H9 (cell line): ENCODE data around the gene ERC2. TPM values are rescaled to one million over a fixed set of nuclear protein-coding genes. Genes with fewer than 3 reads are reported as not detected.

Source experiments
- DNase-seq: peaks from one replicate; pipeline ENCODE4 v3.0.0-alpha.2; 2017
- H2AFZ ChIP-seq: one replicate; pipeline ENCODE4 v1.6.1; 2013; ENCODE audit warnings: mild to moderate bottlenecking, low read length, control low read depth, moderate library complexity
- H2AK5ac ChIP-seq: 2 replicates; pipeline ENCODE4 v1.6.1; 2013; ENCODE audit warnings: low read length, control low read depth, mixed read lengths; ENCODE audit not compliant: insufficient read length
- H2BK120ac ChIP-seq: one replicate; pipeline ENCODE4 v1.6.1; 2013; ENCODE audit warnings: low read depth, mild to moderate bottlenecking, low read length, control low read depth, inconsistent platforms; ENCODE audit not compliant: poor library complexity, severe bottlenecking
- H2BK12ac ChIP-seq: 2 replicates; pipeline ENCODE4 v1.6.1; 2013; ENCODE audit warnings: low read length, control low read depth, mixed read lengths, low read depth; ENCODE audit not compliant: insufficient read length
- H2BK15ac ChIP-seq: 2 replicates; pipeline ENCODE4 v1.6.1; 2013; ENCODE audit warnings: low read depth, low read length, control low read depth
- H2BK20ac ChIP-seq: one replicate; pipeline ENCODE4 v1.6.1; 2013; ENCODE audit warnings: low read depth, mild to moderate bottlenecking, low read length, control low read depth, inconsistent platforms; ENCODE audit not compliant: poor library complexity, severe bottlenecking
- H2BK5ac ChIP-seq: 2 replicates; pipeline ENCODE4 v1.6.1; 2013; ENCODE audit warnings: low read length, control low read depth, mixed read lengths; ENCODE audit not compliant: insufficient read length
- H3K14ac ChIP-seq: 2 replicates; pipeline ENCODE4 v1.6.1; 2013; ENCODE audit warnings: low read length, control low read depth; ENCODE audit not compliant: insufficient read depth
- H3K18ac ChIP-seq: 2 replicates; pipeline ENCODE4 v1.6.1; 2013; ENCODE audit warnings: low read depth, mild to moderate bottlenecking, mixed read lengths, low read length, control low read depth; ENCODE audit not compliant: insufficient read length
- H3K23ac ChIP-seq: 2 replicates; pipeline ENCODE4 v1.6.1; 2013; ENCODE audit warnings: low read length, control low read depth, mixed read lengths, low read depth; ENCODE audit not compliant: insufficient read length
- H3K23me2 ChIP-seq: 2 replicates; pipeline ENCODE4 v1.6.1; 2013; ENCODE audit warnings: low read depth, mild to moderate bottlenecking, mixed read lengths, low read length, control low read depth; ENCODE audit not compliant: insufficient read length, poor library complexity, severe bottlenecking
- H3K27ac ChIP-seq: 2 replicates; pipeline ENCODE4 v1.5.1; 2013; ENCODE audit warnings: low read length, control low read depth, mixed read lengths, low read depth; ENCODE audit not compliant: insufficient read length
- H3K27me3 ChIP-seq: 2 replicates; pipeline ENCODE4 v1.6.1; 2013; ENCODE audit warnings: low read length, control low read depth, inconsistent platforms; ENCODE audit not compliant: insufficient read depth
- H3K4ac ChIP-seq: 2 replicates; pipeline ENCODE4 v1.6.1; 2013; ENCODE audit warnings: low read depth, mild to moderate bottlenecking, control low read depth, inconsistent platforms, low read length, moderate library complexity
- H3K4me1 ChIP-seq: 2 replicates; pipeline ENCODE4 v1.6.1; 2013; ENCODE audit warnings: low read length, control low read depth, inconsistent platforms; ENCODE audit not compliant: insufficient read depth
- H3K4me2 ChIP-seq: 2 replicates; pipeline ENCODE4 v1.6.1; 2013; ENCODE audit warnings: low read length, control low read depth, mixed read lengths; ENCODE audit not compliant: insufficient read length, insufficient read depth
- H3K56ac ChIP-seq: 2 replicates; pipeline ENCODE4 v1.6.1; 2013; ENCODE audit warnings: low read depth, mild to moderate bottlenecking, mixed read lengths, low read length, control low read depth; ENCODE audit not compliant: insufficient read length
- H3K79me1 ChIP-seq: 2 replicates; pipeline ENCODE4 v1.6.1; 2013; ENCODE audit warnings: low read depth, mild to moderate bottlenecking, moderate library complexity, low read length, control low read depth, inconsistent platforms; ENCODE audit not compliant: insufficient read depth, poor library complexity, severe bottlenecking
- H3K79me2 ChIP-seq: 2 replicates; pipeline ENCODE4 v1.6.1; 2013; ENCODE audit warnings: low read length, control low read depth, inconsistent platforms; ENCODE audit not compliant: insufficient read depth
- H3K9ac ChIP-seq: 2 replicates; pipeline ENCODE4 v1.6.1; 2013; ENCODE audit warnings: low read length, control low read depth, mixed read lengths; ENCODE audit not compliant: insufficient read length; ENCODE audit errors: extremely low read depth
- H3K9me3 ChIP-seq: one replicate; pipeline ENCODE4 v1.6.1; 2013; ENCODE audit warnings: low read depth, low read length, inconsistent platforms; ENCODE audit not compliant: control insufficient read depth
- H3T11ph ChIP-seq: one replicate; pipeline ENCODE4 v1.6.1; 2013; ENCODE audit warnings: mild to moderate bottlenecking, low read length, control low read depth, inconsistent platforms
- H4K20me1 ChIP-seq: one replicate; pipeline ENCODE4 v1.6.1; 2013; ENCODE audit not compliant: control insufficient read depth, insufficient read length, insufficient read depth
- H4K5ac ChIP-seq: 2 replicates; pipeline ENCODE4 v1.6.1; 2013; ENCODE audit warnings: low read depth, mild to moderate bottlenecking, mixed read lengths, low read length, control low read depth; ENCODE audit not compliant: insufficient read length
- H4K8ac ChIP-seq: replicated peaks from 2 replicates; pipeline ENCODE4 v1.6.1; 2013; ENCODE audit warnings: low read length, control low read depth, mixed read lengths, low read depth; ENCODE audit not compliant: insufficient read length
- H4K91ac ChIP-seq: 2 replicates; pipeline ENCODE4 v1.6.1; 2013; ENCODE audit warnings: low read depth, mild to moderate bottlenecking, moderate library complexity, mixed read lengths, low read length, control low read depth; ENCODE audit not compliant: insufficient read length
- H3K27ac Mint-ChIP-seq, 3 experiments: 2 replicates in 2 of 3; 3 replicates in 1 of 3; pipeline ENCODE4 v1.8.0; 2020 to 2021; ENCODE audit warnings: mixed read lengths in 3 of 3, mild to moderate bottlenecking in 1 of 3, moderate library complexity in 1 of 3
- H3K27me3 Mint-ChIP-seq: 2 replicates; pipeline ENCODE4 v1.8.0; 2021; ENCODE audit warnings: low read depth, mild to moderate bottlenecking, moderate library complexity, mixed read lengths
- H3K36me3 Mint-ChIP-seq, 3 experiments: 2 replicates in 2 of 3; 3 replicates in 1 of 3; pipeline ENCODE4 v1.8.0; 2020 to 2021; ENCODE audit warnings: low read depth in 3 of 3, mixed read lengths in 3 of 3; ENCODE audit not compliant: insufficient read depth in 1 of 3
- H3K4me1 Mint-ChIP-seq, 2 experiments: 2 replicates each; pipeline ENCODE4 v1.8.0; 2020; ENCODE audit warnings: mixed read lengths in 2 of 2
- H3K4me3 Mint-ChIP-seq, 2 experiments: 2 replicates in 1 of 2; 3 replicates in 1 of 2; pipeline ENCODE4 v1.8.0; 2020 to 2021; ENCODE audit warnings: mild to moderate bottlenecking in 2 of 2, mixed read lengths in 2 of 2, moderate library complexity in 1 of 2
- H3K9me3 Mint-ChIP-seq, 2 experiments: 2 replicates in 1 of 2; 3 replicates in 1 of 2; pipeline ENCODE4 v1.8.0; 2020; ENCODE audit warnings: mild to moderate bottlenecking in 2 of 2, mixed read lengths in 2 of 2, moderate library complexity in 1 of 2
- whole genome bisulfite sequencing: extraction: QIAGEN DNeasy Blood & Tissue Kit; methylation state at CpG from one replicate; pipeline ENCODE4 v1.1.7; 2013; ENCODE audit warnings: missing lambda C conversion rate, low lambda C conversion rate, mixed read lengths; ENCODE audit not compliant: insufficient read length; ENCODE audit errors: extremely low coverage; 5-methylcytosine and 5-hydroxymethylcytosine counted together
- total RNA-seq: library from RNA; stranded (reverse); gene quantifications from 2 replicates; pipeline ENCODE4 v1.2.1, GENCODE V29; 2021
- TF ChIP-seq, protein P1 (sequence below): fragments of 200-600 bp; sonication (generic); conservative IDR thresholded peaks from 3 replicates; pipeline ENCODE4 v1.8.0; 2021; ENCODE audit warnings: antibody characterized with exemption, mild to moderate bottlenecking

Gene ERC2
- total RNA-seq, 1 experiment from 2014 or later: 15.4 TPM

DNA sequence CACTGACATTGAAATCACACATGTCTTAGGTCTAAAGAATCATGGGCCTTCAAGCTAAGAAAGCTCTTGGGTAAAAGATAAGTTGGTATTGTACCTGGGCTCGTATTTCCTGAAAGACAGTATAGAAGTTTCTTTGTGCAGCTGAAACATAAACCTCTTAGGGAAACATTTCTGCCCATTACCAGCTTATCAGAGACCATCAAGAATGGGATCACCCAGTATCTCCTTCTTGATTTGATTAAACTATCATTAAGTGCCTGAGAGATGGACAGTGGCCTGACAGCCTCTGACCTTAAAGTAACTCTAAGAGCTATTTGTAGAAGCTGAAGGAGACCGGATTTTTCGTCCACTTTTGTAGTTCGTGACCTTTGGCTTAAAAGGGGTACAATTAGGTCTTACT is 265.3 kb downstream of the ERC2 start:
- TF ChIP-seq, protein P1, sequence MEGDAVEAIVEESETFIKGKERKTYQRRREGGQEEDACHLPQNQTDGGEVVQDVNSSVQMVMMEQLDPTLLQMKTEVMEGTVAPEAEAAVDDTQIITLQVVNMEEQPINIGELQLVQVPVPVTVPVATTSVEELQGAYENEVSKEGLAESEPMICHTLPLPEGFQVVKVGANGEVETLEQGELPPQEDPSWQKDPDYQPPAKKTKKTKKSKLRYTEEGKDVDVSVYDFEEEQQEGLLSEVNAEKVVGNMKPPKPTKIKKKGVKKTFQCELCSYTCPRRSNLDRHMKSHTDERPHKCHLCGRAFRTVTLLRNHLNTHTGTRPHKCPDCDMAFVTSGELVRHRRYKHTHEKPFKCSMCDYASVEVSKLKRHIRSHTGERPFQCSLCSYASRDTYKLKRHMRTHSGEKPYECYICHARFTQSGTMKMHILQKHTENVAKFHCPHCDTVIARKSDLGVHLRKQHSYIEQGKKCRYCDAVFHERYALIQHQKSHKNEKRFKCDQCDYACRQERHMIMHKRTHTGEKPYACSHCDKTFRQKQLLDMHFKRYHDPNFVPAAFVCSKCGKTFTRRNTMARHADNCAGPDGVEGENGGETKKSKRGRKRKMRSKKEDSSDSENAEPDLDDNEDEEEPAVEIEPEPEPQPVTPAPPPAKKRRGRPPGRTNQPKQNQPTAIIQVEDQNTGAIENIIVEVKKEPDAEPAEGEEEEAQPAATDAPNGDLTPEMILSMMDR: no peak
- Histone ChIP-seq H4K20me1 (no peaks in the 10 kb centered on the region), H3K4ac (no peak overlapping the region), H2BK120ac (no peak overlapping the region), H3K23ac (no peak overlapping the region), H3T11ph (no peak overlapping the region), H3K79me1 (no peaks in the 10 kb centered on the region), H3K23me2 (no peaks in the 10 kb centered on the region), H3K9ac (no peak overlapping the region), H2BK5ac (no peak overlapping the region), H2BK15ac (no peak overlapping the region), H2AK5ac (no peak overlapping the region), H3K27ac (no peak overlapping the region), H4K91ac (no peak overlapping the region), H2AFZ (no peak overlapping the region), H3K18ac (no peak overlapping the region), H3K56ac (no peak overlapping the region), H3K14ac (no peak overlapping the region), H3K27me3 (no peaks in the 10 kb centered on the region), H2BK20ac (no peak overlapping the region), H3K4me1 (peaks cover 5% of the 10 kb centered on the region; the same call in 1 of the 2 replicates), H2BK12ac (no peak overlapping the region), H4K8ac (no peak overlapping the region), H3K9me3 (no peaks in the 10 kb centered on the region), H4K5ac (no peak overlapping the region), H3K4me2 (no peak overlapping the region), H3K79me2 (no peaks in the 10 kb centered on the region)
- no peaks in the 10 kb centered on the region for H3K27me3 Mint-ChIP-seq
- H3K27ac Mint-ChIP-seq: no peak overlapping the region
- H3K36me3 Mint-ChIP-seq: no peaks in the 10 kb centered on the region
- no peak for DNase-seq
- peaks cover 9 to 13% of the 10 kb centered on the region in 2 experiments for H3K4me1 Mint-ChIP-seq
- H3K9me3 Mint-ChIP-seq: no peaks in the 10 kb centered on the region
- WGBS: no CpG with 5 or more reads among the region's 4 CpGs
- no peak overlapping the region for H3K4me3 Mint-ChIP-seq
